ENCODE data around the gene CCDC97.
A peak's percentile ranks its signal among the peaks of the same experiment; 100 is the strongest.

The CCDC97 gene

GRCh38 chr19:41318696-41319499 lies 8.9 kb downstream of the CCDC97 start:
- no peak for DNase-seq (ENCODE audit: low read depth in 3 of 3, low spot score in 1 of 3)

GRCh38 chr19:41319500-41320184 lies 9.7 kb downstream of the CCDC97 start:
- DNase-seq (ENCODE audit: low read depth in 3 of 3, low spot score in 1 of 3) = no peak

DNA sequence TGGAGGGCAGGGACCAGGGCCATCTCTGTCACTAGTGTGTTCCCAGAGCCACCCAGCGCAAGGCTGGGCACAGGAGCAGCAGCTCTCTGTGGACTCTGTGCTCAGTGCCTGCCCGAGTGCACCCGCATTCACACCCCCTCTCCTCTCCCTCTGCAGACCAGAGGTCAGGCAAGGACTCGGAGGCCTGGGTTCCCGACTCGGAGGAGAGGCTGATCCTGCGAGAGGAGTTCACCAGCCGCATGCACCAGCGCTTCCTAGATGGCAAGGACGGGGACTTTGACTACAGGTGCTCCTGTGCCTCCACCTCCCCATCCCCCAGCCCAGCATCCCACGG lies 10.2 kb downstream of the CCDC97 start:
- DNase-seq (ENCODE audit: low read depth in 3 of 3, low spot score in 1 of 3) = no peak

DNA sequence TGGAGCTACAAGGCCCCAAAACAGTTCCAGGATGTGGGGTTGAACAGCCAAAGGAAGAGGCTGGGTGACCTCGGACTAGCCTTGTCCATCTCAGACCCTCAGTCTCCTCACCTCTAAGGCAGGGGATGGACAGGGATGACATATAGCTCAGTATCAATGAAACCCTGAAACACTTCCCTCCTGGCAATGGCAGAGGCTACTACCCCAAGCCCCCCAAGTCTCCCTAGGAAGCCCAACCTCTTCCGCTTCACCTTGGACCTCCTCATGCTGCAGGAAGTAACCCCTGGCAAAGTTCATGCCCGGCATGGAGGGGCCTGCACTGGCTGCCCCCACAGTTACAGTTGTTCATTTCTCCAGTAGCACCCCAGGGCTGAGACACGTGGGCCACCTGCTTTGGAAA lies 10.6 kb downstream of the CCDC97 start:
- DNase-seq (ENCODE audit: low read depth in 3 of 3, low spot score in 1 of 3) = no peak

DNA sequence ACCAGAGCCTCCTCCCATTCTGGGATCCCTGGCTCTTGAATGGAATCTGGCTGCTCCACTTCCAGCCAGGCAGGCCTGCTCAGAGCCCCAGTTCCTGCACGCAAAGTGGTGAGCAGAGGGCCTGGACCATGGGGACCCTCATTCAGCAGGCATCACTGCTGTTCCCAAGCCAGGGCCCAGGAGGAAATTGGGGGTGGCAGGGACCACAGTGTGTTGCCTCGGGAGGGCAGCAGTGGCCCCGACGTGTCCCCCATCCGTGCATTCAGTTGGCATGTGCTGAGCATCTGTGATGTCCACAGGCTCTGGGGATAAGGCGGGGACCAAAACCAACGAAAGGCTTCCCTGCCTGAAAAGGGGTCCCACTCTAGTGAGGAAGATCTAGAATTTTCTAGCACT lies 11.2 kb downstream of the CCDC97 start:
- no peak for DNase-seq (ENCODE audit: low read depth in 3 of 3, low spot score in 1 of 3)

- DNase-seq (ENCODE audit: low read depth in 3 of 3, low spot score in 1 of 3) = no peak
Observed at GRCh38 chr19:41321600-41322270, 11.8 kb downstream of the CCDC97 start.

DNA sequence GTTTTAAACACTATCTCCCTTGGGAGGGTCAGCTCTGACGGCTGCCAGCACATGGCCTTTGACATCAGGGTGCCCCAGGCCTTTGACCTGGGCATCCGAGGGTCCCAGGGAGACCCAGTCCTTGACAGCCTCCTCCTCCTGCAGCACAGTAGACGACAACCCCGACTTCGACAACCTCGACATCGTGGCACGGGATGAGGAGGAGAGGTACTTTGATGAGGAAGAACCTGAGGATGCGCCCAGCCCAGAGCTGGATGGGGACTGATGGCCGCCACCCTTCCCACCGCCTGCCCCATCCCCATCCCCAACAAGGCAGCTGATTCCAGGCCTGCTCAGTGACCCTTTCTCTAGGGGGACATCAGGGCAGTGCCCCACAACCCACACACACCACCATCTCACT lies 12.5 kb downstream of the CCDC97 start:
- no peak for DNase-seq (ENCODE audit: low read depth in 3 of 3, low spot score in 1 of 3)

DNA sequence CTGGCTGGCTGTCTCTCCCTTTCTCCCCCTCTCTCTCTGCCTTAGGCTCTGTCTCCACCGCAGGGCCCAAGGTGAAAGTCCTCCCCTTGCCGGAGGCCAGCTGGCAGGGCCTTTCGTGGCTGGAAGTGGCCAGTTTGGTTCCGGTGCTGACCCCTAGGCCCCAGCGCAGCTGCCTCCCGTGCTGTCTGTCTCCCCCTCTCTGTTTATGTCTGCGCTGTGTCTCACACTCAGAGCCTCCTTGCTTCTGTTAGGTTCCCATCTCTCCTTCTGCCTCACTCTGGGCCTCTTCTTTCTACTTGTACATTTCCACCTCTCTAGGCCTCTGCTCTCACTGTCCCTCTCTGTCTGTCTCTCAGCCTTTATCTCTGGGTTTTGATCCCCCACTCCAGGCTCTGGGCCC lies 13.1 kb downstream of the CCDC97 start:
- no peak for DNase-seq (ENCODE audit: low read depth in 3 of 3, low spot score in 1 of 3)

GRCh38 chr19:41323430-41324125 lies 13.6 kb downstream of the CCDC97 start:
- no peak for DNase-seq (ENCODE audit: low read depth in 3 of 3, low spot score in 1 of 3)

- no peak for DNase-seq (ENCODE audit: low read depth in 3 of 3, low spot score in 1 of 3)
Observed at GRCh38 chr19:41324231-41324702, 14.3 kb downstream of the CCDC97 start.

- no peak for DNase-seq (ENCODE audit: low read depth in 3 of 3, low spot score in 1 of 3)
Observed at GRCh38 chr19:41324921-41325639, 15.1 kb downstream of the CCDC97 start.

- DNase-seq (ENCODE audit: low read depth in 3 of 3, low spot score in 1 of 3) = no peak
Observed at GRCh38 chr19:41325640-41325946, 15.6 kb downstream of the CCDC97 start.

- DNase-seq (ENCODE audit: low read depth in 3 of 3, low spot score in 1 of 3) = no peak
Observed at GRCh38 chr19:41325947-41326706, 16.2 kb downstream of the CCDC97 start.

DNA sequence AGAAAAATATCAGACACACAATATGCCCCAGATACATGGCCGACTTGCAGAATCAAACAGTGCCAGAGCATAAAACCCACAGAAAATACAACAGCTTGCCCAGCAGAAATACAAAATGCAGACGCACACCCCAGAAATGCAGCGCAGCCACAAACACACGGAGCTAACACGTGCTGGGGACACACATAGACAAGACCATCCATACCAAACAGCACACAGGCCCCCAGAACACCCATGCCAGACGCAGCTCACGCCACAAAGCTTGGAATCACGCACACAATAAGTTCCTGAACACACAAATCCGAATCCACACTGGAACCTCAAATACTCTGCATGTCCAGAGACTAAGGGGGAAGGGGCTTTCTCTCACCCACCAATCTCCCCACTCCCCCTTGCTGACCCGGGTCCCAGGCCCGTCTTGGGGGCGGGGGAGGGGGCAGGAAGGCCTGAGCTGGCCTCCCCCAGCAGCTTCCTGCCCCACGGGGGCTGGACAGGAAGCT lies 17.2 kb downstream of the CCDC97 start:
- no peak for DNase-seq (ENCODE audit: low read depth in 3 of 3, low spot score in 1 of 3)

DNA sequence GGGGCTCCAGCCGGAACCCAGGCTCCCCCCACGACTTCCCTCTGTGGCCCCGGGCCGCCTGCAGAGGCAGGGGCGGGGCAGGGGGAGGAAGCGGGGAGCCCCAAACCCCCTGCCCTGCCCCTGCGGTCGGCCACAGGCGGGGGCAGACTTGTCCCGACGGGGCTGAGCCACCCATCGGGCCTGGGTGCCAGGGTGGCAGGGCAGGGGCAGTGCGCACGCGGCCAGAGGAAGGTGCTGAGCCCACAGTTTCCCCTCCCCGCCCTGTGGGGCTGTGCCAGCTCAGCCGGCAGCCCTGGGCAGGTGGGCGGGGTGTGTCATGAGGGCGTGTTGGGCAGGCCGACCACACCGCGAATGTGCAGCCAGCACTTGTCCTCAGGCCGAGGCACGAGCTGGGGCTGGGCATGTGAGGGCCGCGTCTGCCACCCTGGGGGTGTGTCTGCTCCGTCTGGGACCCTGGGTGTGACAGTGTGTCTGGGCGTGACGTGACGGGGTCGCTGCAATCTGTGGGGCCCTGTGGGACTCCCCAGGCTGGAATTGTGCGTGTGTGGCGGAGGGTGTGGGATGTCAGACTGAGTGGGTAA lies 17.7 kb downstream of the CCDC97 start:
- DNase-seq (ENCODE audit: low read depth in 3 of 3, low spot score in 1 of 3) = peak; percentile 60 to 67 (median 67)

DNA sequence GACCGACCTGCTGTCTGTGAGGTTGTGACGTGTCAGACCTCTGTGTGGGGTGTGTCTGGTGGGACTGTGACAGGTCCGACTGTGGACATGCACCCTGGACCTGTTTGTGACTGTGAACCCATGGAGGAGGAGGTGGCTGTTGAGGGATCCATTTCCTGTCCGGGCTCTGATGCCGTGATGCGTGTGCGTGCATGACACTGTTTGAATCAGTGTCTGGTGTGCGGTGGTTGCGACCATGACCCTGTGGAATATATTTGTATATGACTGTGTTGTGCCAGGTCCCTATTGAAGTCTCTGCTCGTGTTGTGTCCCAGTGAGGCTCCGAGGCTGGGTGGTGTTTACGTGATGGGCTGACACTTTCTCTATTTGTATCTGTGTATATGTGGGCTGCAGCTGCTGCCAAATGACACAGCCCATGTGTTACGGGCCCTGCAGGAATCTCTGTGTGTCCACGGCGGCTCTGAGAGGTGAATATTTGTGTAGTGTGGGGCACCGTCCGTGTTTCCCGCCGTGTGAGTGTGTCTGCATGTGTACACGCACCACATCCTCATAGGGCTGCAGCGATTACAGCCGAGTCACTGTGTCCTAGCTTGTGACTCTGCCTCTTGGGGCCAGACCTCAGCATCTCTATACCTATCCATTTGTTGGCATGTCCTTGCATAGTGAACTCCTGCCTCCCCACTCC lies 18.3 kb downstream of the CCDC97 start:
- peak in 1 of 3 donors; percentile 34 for DNase-seq (ENCODE audit: low read depth in 3 of 3, low spot score in 1 of 3)

DNA sequence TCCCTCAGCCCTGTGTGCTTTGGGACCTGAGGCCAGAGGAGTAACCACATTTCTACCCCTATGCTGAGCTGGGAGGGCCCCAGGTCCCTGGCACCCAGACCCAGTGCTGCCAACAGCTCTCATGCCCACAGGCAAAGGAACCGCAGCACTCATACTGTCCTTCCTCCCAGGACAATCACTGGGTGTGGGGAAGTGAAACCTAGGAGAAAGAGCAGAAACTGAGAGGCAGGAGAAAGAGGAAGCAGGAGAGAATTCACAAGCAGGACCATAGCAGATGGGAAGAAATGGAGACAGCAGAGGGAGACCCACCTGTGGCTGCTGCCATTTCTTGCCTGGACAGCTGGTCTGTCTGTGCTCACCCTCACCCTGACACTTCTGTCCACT lies 18.9 kb downstream of the CCDC97 start:
- no peak for DNase-seq (ENCODE audit: low read depth in 3 of 3, low spot score in 1 of 3)

DNA sequence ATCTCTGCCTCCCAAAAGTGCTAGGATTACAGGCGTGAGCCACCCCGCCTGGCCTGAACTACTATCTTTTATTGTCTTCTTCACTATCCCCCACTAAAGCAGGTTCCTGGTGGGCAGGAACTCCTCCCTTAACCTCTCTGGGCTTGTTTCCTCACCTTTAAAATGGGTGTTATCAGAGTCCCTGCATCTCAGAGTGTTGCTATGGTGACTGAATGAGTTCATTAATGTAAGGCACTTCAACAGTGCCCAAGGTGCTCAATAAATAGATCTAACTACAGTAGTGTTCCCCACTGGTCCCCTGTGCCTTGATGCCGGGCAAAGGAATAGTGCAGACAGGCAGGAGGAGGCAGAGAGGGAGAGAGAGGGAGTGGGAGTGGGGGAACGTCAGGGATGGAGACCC lies 20.5 kb downstream of the CCDC97 start:
- DNase-seq (ENCODE audit: low read depth in 3 of 3, low spot score in 1 of 3) = no peak

DNA sequence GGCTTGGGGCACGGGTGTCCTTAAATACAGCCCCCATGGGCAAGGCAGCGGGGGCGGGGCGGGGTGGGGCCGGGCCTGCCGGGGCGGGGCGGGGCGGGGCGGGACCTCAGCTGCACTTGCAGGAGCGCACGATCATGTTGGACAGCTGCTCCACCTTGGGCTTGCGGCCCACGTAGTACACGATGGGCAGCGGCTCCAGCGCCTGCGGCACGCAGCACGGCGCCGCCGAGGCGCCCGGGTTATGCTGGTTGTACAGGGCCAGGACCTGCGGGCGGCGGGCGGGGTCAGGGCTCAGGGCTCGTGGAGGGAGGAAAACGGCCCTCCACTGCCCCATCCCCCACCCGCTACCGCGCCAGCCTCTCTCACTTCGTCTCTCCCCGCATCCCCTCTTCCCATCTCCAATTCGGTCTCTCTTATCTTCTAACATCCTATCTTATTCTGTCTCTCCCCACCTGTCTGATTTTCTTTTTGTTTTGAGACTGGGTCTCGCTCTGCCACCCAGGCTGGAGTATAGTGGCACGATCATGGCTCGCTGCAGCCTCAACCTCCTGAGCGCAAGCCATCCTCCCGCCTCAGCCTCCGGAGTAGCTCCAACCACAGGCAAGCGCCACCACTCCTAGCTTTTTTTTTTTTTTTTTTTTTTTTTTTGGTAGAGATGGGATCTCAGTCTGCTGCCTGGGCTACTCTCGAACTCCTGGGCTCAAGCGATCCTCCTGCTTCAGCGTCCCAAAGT lies 21.1 kb downstream of the CCDC97 start:
- DNase-seq (ENCODE audit: low read depth in 3 of 3, low spot score in 1 of 3) = no peak
